HUES6 (cell line): ENCODE measurements around the gene GSG1L2.

Experiments
- H3K27ac ChIP-seq: 2 replicates; pipeline ENCODE4 v1.7.0; 2013; ENCODE audit warnings: low read depth, mild to moderate bottlenecking, low read length, inconsistent platforms
- H3K27me3 ChIP-seq: 2 replicates; pipeline ENCODE4 v1.6.1; 2013; ENCODE audit warnings: low read length; ENCODE audit not compliant: control insufficient read depth, insufficient read depth
- H3K36me3 ChIP-seq: 2 replicates; pipeline ENCODE4 v1.6.1; 2013; ENCODE audit warnings: low read length; ENCODE audit not compliant: control insufficient read depth, insufficient read depth
- H3K4me1 ChIP-seq: 2 replicates; pipeline ENCODE4 v1.6.1; 2013; ENCODE audit warnings: low read length; ENCODE audit not compliant: control insufficient read depth, insufficient read depth
- H3K4me3 ChIP-seq: 2 replicates; pipeline ENCODE4 v1.5.1; 2013; ENCODE audit warnings: low read depth, low read length
- H3K9ac ChIP-seq: one replicate; pipeline ENCODE4 v1.6.1; 2013; ENCODE audit warnings: mild to moderate bottlenecking, low read length
- H3K9me3 ChIP-seq: 2 replicates; pipeline ENCODE4 v1.6.1; 2013; ENCODE audit warnings: low read depth, low read length; ENCODE audit not compliant: control insufficient read depth, insufficient read depth

Gene GSG1L2

GRCh38 chr17:9821921-9822320, at the start of gene GSG1L2:
TSS of gene GSG1L2 (minus strand) at chr17:9822079. CDS start at chr17:9822071, 8 bp downstream.
- no peak within 1 kb of the TSS for H3K9ac ChIP-seq
- no peaks in the 10 kb centered on the region for H3K9me3 ChIP-seq
- peaks cover 4% of the 10 kb centered on the region; the same call in 1 of the 2 replicates for H3K4me1 ChIP-seq
- H3K27ac ChIP-seq, result no peak within 1 kb of the TSS
- H3K36me3 ChIP-seq, result no peaks in the 10 kb centered on the region
- no peaks in the 10 kb centered on the region for H3K27me3 ChIP-seq
- H3K4me3 ChIP-seq, result no peak within 1 kb of the TSS

- H3K27me3 ChIP-seq, result no peaks in the 10 kb centered on the region
- no peaks in the 10 kb centered on the region for H3K9me3 ChIP-seq
- H3K27ac ChIP-seq, result no peak overlapping the region
- H3K36me3 ChIP-seq, result no peaks in the 10 kb centered on the region
- no peak overlapping the region for H3K4me3 ChIP-seq
- H3K9ac ChIP-seq, result no peak overlapping the region
- H3K4me1 ChIP-seq, result no peaks in the 10 kb centered on the region
These were observed 46.7 kb upstream of the GSG1L2 start for GRCh38 chr17:9868552-9868951.

GRCh38 chr17:9865586-9865985, 43.7 kb upstream of the GSG1L2 start:
- Histone ChIP-seq H3K9me3 (peaks cover 10% of the 10 kb centered on the region; the same call in 1 of the 2 replicates), H3K4me3 (no peak overlapping the region), H3K4me1 (no peaks in the 10 kb centered on the region), H3K27ac (no peak overlapping the region), H3K9ac (no peak overlapping the region), H3K27me3 (peaks cover 5% of the 10 kb centered on the region; the same call in 1 of the 2 replicates), H3K36me3 (no peaks in the 10 kb centered on the region)

GRCh38 chr17:9862949-9863348, 41.1 kb upstream of the GSG1L2 start:
- H3K4me3 ChIP-seq, result no peak overlapping the region

DNA sequence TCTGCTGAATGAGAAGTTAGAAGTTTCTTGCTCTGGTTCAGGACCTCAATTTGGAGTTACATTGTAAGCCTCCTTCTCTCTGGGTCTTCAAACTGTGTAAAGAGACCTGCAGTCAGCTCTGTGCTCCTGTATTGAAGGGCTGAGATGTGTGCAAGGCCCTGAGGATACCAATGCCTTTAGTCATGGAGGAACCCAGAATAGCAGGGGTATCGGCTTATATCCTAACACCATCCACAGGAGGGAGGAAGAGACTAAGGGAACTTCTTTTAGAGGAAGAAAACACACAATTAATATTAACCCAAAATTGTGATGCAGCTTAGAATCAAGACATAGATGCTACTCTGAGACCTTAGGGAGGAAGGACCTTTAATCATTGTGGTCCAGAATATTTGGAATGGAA, 40.3 kb upstream of the GSG1L2 start:
- Histone ChIP-seq H3K9me3 (peaks cover 13% of the 10 kb centered on the region; the same call in 1 of the 2 replicates), H3K9ac (no peak overlapping the region), H3K27ac (no peak overlapping the region), H3K4me3 (no peak overlapping the region), H3K36me3 (no peaks in the 10 kb centered on the region), H3K27me3 (peaks cover 5% of the 10 kb centered on the region; the same call in 1 of the 2 replicates), H3K4me1 (no peaks in the 10 kb centered on the region)

More at GRCh38 chr17:9862949-9863348, 41.1 kb upstream of the GSG1L2 start:
- H3K27me3 ChIP-seq, result peaks cover 5% of the 10 kb centered on the region; the same call in 1 of the 2 replicates
- peaks cover 12% of the 10 kb centered on the region; the same call in 1 of the 2 replicates for H3K9me3 ChIP-seq
- no peak overlapping the region for H3K27ac ChIP-seq
- no peaks in the 10 kb centered on the region for H3K4me1 ChIP-seq
- H3K9ac ChIP-seq, result no peak overlapping the region
- no peaks in the 10 kb centered on the region for H3K36me3 ChIP-seq

- Histone ChIP-seq H3K9me3 (peaks cover 13% of the 10 kb centered on the region; the same call in 1 of the 2 replicates), H3K4me3 (no peak overlapping the region), H3K27me3 (peaks cover 5% of the 10 kb centered on the region; the same call in 1 of the 2 replicates), H3K27ac (no peak overlapping the region), H3K9ac (no peak overlapping the region), H3K36me3 (no peaks in the 10 kb centered on the region), H3K4me1 (no peaks in the 10 kb centered on the region)
These were observed 39.0 kb upstream of the GSG1L2 start for GRCh38 chr17:9860851-9861250.

GRCh38 chr17:9859781-9860180, 37.9 kb upstream of the GSG1L2 start:
- Histone ChIP-seq H3K27me3 (peaks cover 5% of the 10 kb centered on the region; the same call in 1 of the 2 replicates), H3K36me3 (no peaks in the 10 kb centered on the region), H3K9me3 (peaks cover 13% of the 10 kb centered on the region; the same call in 1 of the 2 replicates), H3K27ac (no peak overlapping the region), H3K4me1 (no peaks in the 10 kb centered on the region), H3K9ac (no peak overlapping the region), H3K4me3 (no peak overlapping the region)

GRCh38 chr17:9855036-9855435, 33.2 kb upstream of the GSG1L2 start:
- Histone ChIP-seq H3K27me3 (no peaks in the 10 kb centered on the region), H3K36me3 (no peaks in the 10 kb centered on the region), H3K9ac (no peak overlapping the region), H3K27ac (no peak overlapping the region), H3K4me1 (no peaks in the 10 kb centered on the region), H3K9me3 (0 out of 2 replicates have a peak, but pooled peaks cover 3% of the 10 kb centered on the region), H3K4me3 (no peak overlapping the region)

GRCh38 chr17:9854255-9854654, 32.4 kb upstream of the GSG1L2 start:
- H3K4me1 ChIP-seq, result no peaks in the 10 kb centered on the region
- 0 out of 2 replicates have a peak, but pooled peaks cover 3% of the 10 kb centered on the region for H3K9me3 ChIP-seq
- no peak overlapping the region for H3K27ac ChIP-seq
- no peak overlapping the region for H3K4me3 ChIP-seq
- no peak overlapping the region for H3K9ac ChIP-seq
- H3K36me3 ChIP-seq, result no peaks in the 10 kb centered on the region
- no peaks in the 10 kb centered on the region for H3K27me3 ChIP-seq

GRCh38 chr17:9850151-9850550, 28.3 kb upstream of the GSG1L2 start:
- H3K4me1 ChIP-seq, result no peaks in the 10 kb centered on the region
- no peaks in the 10 kb centered on the region for H3K36me3 ChIP-seq
- H3K27ac ChIP-seq, result no peak overlapping the region

GRCh38 chr17:9845306-9845705, 23.4 kb upstream of the GSG1L2 start:
- Histone ChIP-seq H3K27me3 (no peaks in the 10 kb centered on the region), H3K27ac (no peak overlapping the region), H3K4me3 (no peak overlapping the region)

More at GRCh38 chr17:9850151-9850550, 28.3 kb upstream of the GSG1L2 start:
- Histone ChIP-seq H3K9me3 (no peaks in the 10 kb centered on the region), H3K9ac (no peak overlapping the region), H3K4me3 (no peak overlapping the region), H3K27me3 (no peaks in the 10 kb centered on the region)

More at GRCh38 chr17:9845306-9845705, 23.4 kb upstream of the GSG1L2 start:
- Histone ChIP-seq H3K36me3 (no peaks in the 10 kb centered on the region), H3K9ac (no peak overlapping the region), H3K4me1 (no peaks in the 10 kb centered on the region), H3K9me3 (no peaks in the 10 kb centered on the region)
